T-helper 17 cell (primary cell): ENCODE data around the gene KCNE5. TPM values are rescaled to one million over a fixed set of nuclear protein-coding genes. Genes with fewer than 3 reads are reported as not detected.
"Not testable (repeated sequence)": the region's sequence is repeated elsewhere in the genome, so short reads cannot be mapped to it uniquely, and the experiment has no call there.

Source experiments
- ATAC-seq: fragments of 150-1000 bp; cut with Tn5 transposase; 2 replicates; pipeline ENCODE4 v1.10.0; 2021; ENCODE audit warnings: mild to moderate bottlenecking, moderate library complexity
- DNase-seq, 3 donors: peaks; one replicate each; pipeline versions ENCODE4 v3.0.0 to v3.0.0-alpha.2; 2020 to 2021
- H3K9me3 ChIP-seq: one replicate; pipeline ENCODE4 v1.7.0; 2013; ENCODE audit warnings: low read length, mild to moderate bottlenecking; ENCODE audit not compliant: control insufficient read depth, poor library complexity, severe bottlenecking
- H3K27ac Mint-ChIP-seq: one replicate; pipeline ENCODE4 v1.8.0; 2022; ENCODE audit warnings: mild to moderate bottlenecking, moderate library complexity, mixed read lengths
- H3K27me3 Mint-ChIP-seq: one replicate; pipeline ENCODE4 v1.8.0; 2022; ENCODE audit warnings: mixed read lengths
- H3K36me3 Mint-ChIP-seq: one replicate; pipeline ENCODE4 v1.8.0; 2022; ENCODE audit warnings: low read depth, mixed read lengths
- H3K4me1 Mint-ChIP-seq: one replicate; pipeline ENCODE4 v1.8.0; 2022; ENCODE audit warnings: mild to moderate bottlenecking, mixed read lengths
- H3K4me3 Mint-ChIP-seq: one replicate; pipeline ENCODE4 v1.8.0; 2022; ENCODE audit warnings: mild to moderate bottlenecking, moderate library complexity, mixed read lengths
- total RNA-seq, 4 donors: library from RNA in 2 of 4; stranded (reverse) in 2 of 4; gene quantifications; one replicate each; pipeline ENCODE4 v1.2.3 and lab custom pipeline; 2022 to 2026

The KCNE5 gene
- total RNA-seq, 2 donors from 2014 or later, result 0.29 TPM; not detected in 1

DNA sequence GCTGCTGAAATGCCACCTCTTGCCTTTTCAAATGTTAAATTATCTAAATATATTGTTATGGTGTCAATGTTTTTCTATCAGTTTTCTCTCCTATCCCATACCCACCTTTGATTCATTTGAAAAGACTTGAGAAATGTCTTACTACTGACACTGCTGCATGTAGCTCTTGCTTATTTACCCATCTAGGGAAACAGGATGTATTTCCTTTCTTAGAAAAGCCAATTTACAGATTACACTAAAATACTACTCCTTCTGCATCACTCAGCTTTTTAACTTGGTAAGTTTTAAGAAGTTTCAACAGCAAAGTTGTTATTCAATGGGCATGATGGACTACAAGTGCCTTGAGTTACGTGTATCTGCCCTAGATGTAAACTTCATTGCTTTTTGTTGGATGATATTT is 13.2 kb upstream of the KCNE5 start:
- no peak overlapping the region for H3K4me3 Mint-ChIP-seq
- H3K9me3 ChIP-seq, result no peaks in the 10 kb centered on the region
- no peaks in the 10 kb centered on the region for H3K4me1 Mint-ChIP-seq
- H3K27me3 Mint-ChIP-seq, result no peaks in the 10 kb centered on the region
- ATAC-seq (no peak), DNase-seq (no peak)
- no peak overlapping the region for H3K27ac Mint-ChIP-seq
- H3K36me3 Mint-ChIP-seq, result peaks cover 3% of the 10 kb centered on the region

DNA sequence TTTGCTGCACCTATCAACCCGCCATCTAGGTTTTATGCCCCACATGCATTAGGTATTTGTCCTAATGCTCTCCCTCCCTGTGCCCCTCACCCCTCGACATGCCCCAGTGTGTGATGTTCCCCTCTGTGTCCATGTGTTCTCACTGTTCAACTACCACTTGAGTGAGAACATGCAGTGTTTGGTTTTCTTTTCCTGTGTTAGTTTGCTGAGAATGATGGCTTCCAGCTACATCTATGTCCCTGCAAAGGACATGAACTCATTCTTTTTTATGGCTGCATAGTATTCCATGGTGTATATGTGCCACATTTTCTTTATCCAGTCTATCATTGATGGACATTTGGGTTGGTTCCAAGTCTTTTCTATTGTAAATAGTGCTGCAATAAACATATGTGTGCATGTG is 12.5 kb upstream of the KCNE5 start:
- H3K4me1 Mint-ChIP-seq, ATAC-seq, H3K9me3 ChIP-seq, H3K27ac Mint-ChIP-seq, DNase-seq, H3K4me3 Mint-ChIP-seq, H3K36me3 Mint-ChIP-seq, H3K27me3 Mint-ChIP-seq: not testable (repeated sequence)

DNA sequence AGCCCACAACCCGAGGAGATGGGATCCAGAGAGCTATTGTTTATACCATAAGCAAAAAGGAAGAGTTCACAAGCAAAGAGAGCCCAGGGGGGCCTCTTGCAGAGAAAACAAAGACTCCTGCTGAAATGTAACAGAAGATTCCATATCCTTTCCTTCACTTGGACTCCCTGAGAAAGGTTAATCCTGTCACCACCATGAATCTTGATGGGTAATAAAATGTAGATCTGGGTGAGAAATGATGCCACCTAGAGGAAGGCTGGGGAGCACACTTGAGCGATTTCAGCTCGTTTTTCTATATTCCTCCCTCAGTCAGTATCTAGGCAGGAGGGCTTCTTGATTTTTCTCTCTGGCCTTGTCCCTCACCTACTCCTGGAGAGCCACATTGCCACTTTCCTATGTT is 10.2 kb upstream of the KCNE5 start:
- DNase-seq (no peak), ATAC-seq (no peak)
- no peak overlapping the region for H3K4me3 Mint-ChIP-seq

DNA sequence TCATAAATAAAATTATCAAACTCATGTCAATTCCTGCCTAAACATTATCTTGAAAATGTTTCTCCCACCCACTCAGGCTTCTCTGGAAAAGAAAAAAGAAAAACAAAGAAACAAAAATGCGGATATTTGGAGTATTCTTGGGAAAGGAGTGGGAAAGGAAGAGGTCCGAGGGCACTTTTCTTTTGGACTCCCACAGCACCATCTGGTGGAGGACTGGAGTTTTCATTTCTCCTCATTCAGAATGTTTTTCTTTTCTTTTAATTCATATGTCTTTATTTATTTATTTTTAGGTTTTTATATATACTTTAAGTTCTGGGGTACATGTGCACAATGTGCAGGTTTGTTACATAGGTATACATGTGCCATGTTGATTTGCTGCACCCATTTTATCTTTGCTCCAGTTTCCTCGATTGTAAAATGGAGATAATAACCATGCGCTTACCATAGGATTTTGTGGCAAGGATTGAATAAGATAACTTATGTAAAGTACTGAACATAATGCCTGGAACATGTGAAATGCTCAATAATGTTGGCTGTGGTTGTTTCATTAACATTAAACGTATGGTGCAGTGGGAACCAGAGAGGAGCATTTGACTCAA is 8.0 kb upstream of the KCNE5 start:
- no peak for DNase-seq
- Mint-ChIP-seq H3K36me3 (no peaks in the 10 kb centered on the region), H3K27me3 (no peaks in the 10 kb centered on the region), H3K4me3 (no peak overlapping the region), H3K27ac (no peak overlapping the region), H3K4me1 (no peaks in the 10 kb centered on the region)
- no peak for ATAC-seq
- no peaks in the 10 kb centered on the region for H3K9me3 ChIP-seq

More for the DNA sequence above, 10.2 kb upstream of the KCNE5 start:
- H3K27me3 Mint-ChIP-seq, result no peaks in the 10 kb centered on the region
- no peak overlapping the region for H3K27ac Mint-ChIP-seq
- no peaks in the 10 kb centered on the region for H3K9me3 ChIP-seq
- H3K4me1 Mint-ChIP-seq, result no peaks in the 10 kb centered on the region
- peaks cover 3% of the 10 kb centered on the region for H3K36me3 Mint-ChIP-seq

DNA sequence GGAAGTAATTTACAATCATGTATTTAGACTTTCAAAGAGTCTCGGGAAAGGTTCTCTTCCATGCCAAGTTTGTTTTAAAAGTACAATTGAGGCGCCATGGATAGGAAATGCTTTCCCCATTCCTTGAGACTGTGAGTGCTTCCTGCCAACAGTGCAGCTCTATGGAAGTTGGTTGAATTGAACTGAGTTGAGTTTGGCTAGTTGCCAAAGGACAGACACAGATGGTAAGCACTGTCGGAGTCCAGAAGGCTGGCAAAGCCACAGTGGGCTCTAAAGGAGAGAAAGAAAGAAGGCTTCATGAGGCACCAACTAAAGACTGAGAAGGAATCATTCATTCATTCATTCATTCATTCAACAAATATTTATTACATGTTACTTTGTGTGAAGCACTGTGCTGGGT is 4.3 kb upstream of the KCNE5 start:
- no peak for ATAC-seq
- Mint-ChIP-seq H3K27ac (no peak overlapping the region), H3K4me1 (no peaks in the 10 kb centered on the region)

DNA sequence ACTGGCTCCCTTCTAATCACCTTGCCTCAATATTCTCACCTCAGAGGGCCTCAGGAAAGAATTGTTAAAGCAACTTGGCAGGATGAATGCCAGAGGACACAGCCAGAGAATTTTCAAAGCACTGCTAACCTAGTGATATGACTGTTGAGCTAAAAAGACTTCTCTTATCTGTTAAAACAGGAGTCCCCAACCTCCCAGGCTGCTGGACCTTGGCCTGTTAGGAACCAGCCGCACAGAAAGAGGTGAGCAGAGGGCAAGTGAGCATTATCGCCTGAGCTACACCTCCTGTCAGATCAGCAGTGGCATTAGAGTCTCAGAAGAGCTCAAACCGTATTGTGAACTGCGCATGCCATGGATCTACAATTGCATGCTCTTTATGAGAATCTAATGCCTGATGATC is 1.7 kb upstream of the KCNE5 start:
- peaks cover 2% of the 10 kb centered on the region for H3K36me3 Mint-ChIP-seq
- H3K27me3 Mint-ChIP-seq, result no peaks in the 10 kb centered on the region
- no peak overlapping the region for H3K4me3 Mint-ChIP-seq
- no peaks in the 10 kb centered on the region for H3K4me1 Mint-ChIP-seq
- no peak overlapping the region for H3K27ac Mint-ChIP-seq
- H3K9me3 ChIP-seq, result no peaks in the 10 kb centered on the region
- DNase-seq (no peak), ATAC-seq (no peak)

More for the DNA sequence above, 4.3 kb upstream of the KCNE5 start:
- no peaks in the 10 kb centered on the region for H3K36me3 Mint-ChIP-seq
- no peaks in the 10 kb centered on the region for H3K27me3 Mint-ChIP-seq
- no peak overlapping the region for H3K4me3 Mint-ChIP-seq
- no peak for DNase-seq
- H3K9me3 ChIP-seq, result no peaks in the 10 kb centered on the region

DNA sequence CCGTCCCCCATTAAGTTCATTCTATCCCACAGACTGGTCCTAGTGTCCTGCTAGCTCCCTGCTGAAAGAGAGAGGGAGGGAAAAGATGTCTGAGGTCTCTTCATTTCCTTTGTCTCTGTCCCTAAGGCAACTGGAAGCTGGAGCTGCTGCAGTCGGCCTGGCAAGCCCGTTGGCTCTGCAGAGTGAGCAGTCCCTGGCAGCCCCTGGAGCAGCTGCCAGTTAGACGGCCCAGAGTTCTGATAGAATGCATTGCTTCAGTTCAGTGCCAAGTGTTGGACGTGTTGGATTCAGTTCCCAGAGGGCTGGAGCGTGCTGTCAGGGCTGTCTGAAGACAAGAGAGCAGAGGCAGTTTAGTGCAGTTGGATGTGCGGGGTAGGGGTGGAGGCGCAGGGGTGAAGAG is 975 bp downstream of the KCNE5 start:
- H3K36me3 Mint-ChIP-seq, result peaks cover 2% of the 10 kb centered on the region
- no peak for DNase-seq
- no peak overlapping the region for H3K27ac Mint-ChIP-seq
- no peak overlapping the region for H3K4me3 Mint-ChIP-seq
- H3K27me3 Mint-ChIP-seq, result no peaks in the 10 kb centered on the region
- H3K9me3 ChIP-seq, result no peaks in the 10 kb centered on the region
- no peaks in the 10 kb centered on the region for H3K4me1 Mint-ChIP-seq
- no peak for ATAC-seq

DNA sequence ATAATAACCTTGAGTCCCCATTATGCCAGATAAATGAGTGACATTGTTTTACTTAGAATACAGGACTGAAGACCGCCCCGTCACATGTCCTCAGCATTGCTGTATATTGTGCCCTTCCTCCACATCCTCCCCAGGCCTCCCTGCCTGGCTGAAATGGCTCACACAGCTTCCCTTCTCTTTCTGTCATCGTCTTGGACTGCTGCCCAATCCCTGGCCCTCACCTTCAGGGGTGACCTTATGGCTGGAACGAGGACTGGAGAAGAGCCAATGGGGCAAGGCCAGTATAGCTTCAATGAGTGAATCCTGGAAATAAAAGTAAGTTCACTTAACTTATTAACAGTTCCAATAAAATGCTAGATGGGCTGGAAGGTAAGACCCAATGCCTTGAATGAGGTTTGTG is 2.7 kb downstream of the KCNE5 start:
- no peak for DNase-seq
- peaks cover 2% of the 10 kb centered on the region for H3K36me3 Mint-ChIP-seq
- no peak overlapping the region for H3K27ac Mint-ChIP-seq
- no peak for ATAC-seq
- no peaks in the 10 kb centered on the region for H3K27me3 Mint-ChIP-seq
- H3K9me3 ChIP-seq, result no peaks in the 10 kb centered on the region
- no peak overlapping the region for H3K4me3 Mint-ChIP-seq
- no peaks in the 10 kb centered on the region for H3K4me1 Mint-ChIP-seq

DNA sequence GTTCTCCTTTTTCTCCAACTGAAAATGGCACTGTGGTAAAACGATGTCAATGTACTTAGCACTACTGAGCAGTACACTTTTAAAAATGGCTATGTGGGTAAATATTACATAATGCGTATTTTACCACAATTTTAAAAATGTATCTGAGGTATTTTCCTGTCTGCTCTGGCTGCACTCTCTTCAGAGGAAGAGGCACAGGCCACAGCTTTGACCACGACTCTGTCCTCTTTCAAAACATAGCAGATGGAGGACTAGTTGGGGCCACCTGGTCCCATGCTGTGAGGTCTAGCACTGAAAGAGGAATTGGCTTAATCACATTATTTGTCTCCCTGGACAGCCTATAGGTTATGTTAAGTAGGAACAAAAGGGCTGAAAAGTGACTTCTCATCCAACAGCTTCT is 5.2 kb downstream of the KCNE5 start:
- H3K4me1 Mint-ChIP-seq, result no peaks in the 10 kb centered on the region
- H3K36me3 Mint-ChIP-seq, result peaks cover 2% of the 10 kb centered on the region
- no peak for DNase-seq
- no peak for ATAC-seq
- no peak overlapping the region for H3K4me3 Mint-ChIP-seq
- H3K9me3 ChIP-seq, result no peaks in the 10 kb centered on the region
- no peaks in the 10 kb centered on the region for H3K27me3 Mint-ChIP-seq
- no peak overlapping the region for H3K27ac Mint-ChIP-seq

DNA sequence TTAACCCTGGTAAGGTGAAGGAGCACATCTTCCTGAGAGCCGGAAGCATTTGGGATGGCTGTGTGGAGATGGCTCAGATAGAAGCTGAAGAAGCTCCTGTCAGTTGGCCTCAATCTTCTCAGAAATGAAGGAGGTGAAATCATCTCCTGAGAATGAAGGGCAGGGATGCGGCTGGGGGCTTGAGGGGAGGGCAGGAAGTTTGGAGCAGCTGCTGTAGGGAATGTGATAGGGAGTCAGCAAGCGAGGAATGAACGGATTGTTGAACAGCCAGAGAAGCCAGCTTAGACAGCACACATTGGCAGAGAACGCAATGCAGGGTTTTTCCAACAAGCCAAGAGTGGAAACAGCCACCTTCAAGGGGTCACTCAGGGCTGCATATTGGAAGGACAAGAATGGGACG is 10.0 kb downstream of the KCNE5 start:
- H3K36me3 Mint-ChIP-seq, result no peaks in the 10 kb centered on the region
- no peaks in the 10 kb centered on the region for H3K27me3 Mint-ChIP-seq
- H3K9me3 ChIP-seq, result no peaks in the 10 kb centered on the region
- no peak for DNase-seq
- no peak overlapping the region for H3K27ac Mint-ChIP-seq
- H3K4me1 Mint-ChIP-seq, result no peaks in the 10 kb centered on the region
- no peak for ATAC-seq
- H3K4me3 Mint-ChIP-seq, result no peak overlapping the region

DNA sequence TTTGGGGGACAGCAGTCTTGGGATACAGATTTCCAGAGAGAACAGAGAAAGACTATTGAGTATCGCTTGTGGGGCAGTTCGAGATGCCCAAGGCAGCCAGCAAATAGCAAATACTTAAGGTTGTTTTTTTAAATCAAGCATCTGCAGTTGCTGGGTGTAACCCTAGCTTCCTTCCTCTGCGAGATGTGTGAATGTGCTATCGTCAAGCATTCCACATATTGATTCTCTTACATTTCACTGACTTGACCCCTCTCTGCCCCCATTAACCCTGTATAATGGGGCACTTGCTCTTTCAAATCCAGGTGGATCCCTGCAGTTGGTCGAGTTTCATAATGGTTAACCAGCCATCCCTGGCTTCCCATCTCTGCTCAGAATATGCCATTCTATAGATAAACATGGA is 23.5 kb downstream of the KCNE5 start:
- no peak for DNase-seq
- ATAC-seq, result no peak
- no peaks in the 10 kb centered on the region for H3K9me3 ChIP-seq
- Mint-ChIP-seq H3K4me1 (peaks cover 4% of the 10 kb centered on the region), H3K4me3 (no peak overlapping the region), H3K36me3 (peaks cover 6% of the 10 kb centered on the region), H3K27ac (no peak overlapping the region), H3K27me3 (peaks cover 45% of the 10 kb centered on the region)

DNA sequence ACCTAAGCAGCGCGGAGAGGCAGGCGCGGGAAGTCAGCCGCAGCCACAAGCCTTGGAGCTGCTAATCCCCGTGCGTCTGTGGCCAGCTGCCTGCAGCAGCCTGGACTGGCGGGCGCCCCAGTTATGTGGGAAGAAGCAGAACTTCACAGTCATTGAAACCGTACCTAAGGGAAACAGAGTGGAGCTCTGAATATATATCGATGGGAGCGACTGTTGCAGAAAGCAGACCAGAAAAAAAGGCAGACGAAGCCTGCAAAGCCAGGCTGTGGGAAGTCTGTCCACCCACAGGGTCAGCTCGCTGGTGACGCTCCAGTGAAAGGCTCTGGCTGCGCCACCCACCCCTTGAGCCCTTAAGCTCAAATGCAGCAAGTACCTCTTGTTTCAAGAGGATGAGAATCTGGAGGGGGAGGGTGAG is 24.7 kb downstream of the KCNE5 start:
- H3K9me3 ChIP-seq, result no peaks in the 10 kb centered on the region
- H3K27me3 Mint-ChIP-seq, result peaks cover 45% of the 10 kb centered on the region
- H3K4me3 Mint-ChIP-seq, result no peak overlapping the region
- ATAC-seq (no peak), DNase-seq (no peak)
- no peak overlapping the region for H3K27ac Mint-ChIP-seq
- peaks cover 4% of the 10 kb centered on the region for H3K4me1 Mint-ChIP-seq
- peaks cover 6% of the 10 kb centered on the region for H3K36me3 Mint-ChIP-seq

DNA sequence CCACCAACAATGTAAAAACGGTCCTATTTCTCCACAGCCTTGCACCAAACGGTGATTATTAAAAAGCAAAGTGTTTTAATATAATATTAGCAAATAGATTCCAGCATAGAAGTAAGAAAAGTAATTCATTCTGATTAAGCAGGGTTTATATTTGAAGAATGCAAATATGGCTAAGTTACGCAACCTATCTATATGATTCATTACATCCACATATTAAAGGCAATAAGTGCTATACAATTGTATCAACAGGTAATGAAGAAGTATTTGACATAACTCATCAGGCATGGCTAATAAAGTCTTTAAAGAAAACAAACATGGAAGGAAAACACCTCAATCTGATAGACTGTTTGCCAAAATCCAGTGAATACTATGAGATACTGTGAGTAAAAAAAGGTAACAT is 29.0 kb downstream of the KCNE5 start:
- Mint-ChIP-seq H3K36me3 (peaks cover 4% of the 10 kb centered on the region), H3K27ac (no peak overlapping the region), H3K4me3 (no peak overlapping the region), H3K27me3 (peaks cover 10% of the 10 kb centered on the region), H3K4me1 (peaks cover 4% of the 10 kb centered on the region)
- DNase-seq, result no peak
- no peak for ATAC-seq
- no peaks in the 10 kb centered on the region for H3K9me3 ChIP-seq

DNA sequence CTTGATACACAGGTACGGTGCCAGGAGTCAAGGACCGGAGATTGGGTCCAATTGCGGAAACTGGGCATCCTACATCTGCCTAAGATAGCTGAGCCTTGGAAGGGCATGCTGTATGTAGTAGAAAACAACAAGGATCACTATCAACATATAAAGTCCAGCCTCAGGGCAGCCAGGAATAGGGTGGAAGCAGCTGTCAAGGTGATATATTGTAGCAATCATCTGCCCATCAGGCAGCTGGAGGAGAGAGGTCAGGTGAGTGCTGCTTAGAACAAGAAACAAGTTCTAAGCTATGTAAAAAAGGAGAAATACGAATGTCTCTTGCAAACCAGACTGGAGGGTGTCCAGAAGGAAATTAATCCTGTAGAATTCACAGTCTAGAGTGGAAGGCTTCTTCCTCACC is 34.8 kb downstream of the KCNE5 start:
- ATAC-seq, result no peak
- Mint-ChIP-seq H3K4me1 (no peaks in the 10 kb centered on the region), H3K27ac (no peak overlapping the region), H3K27me3 (peaks cover 8% of the 10 kb centered on the region), H3K36me3 (no peaks in the 10 kb centered on the region), H3K4me3 (no peak overlapping the region)
- no peaks in the 10 kb centered on the region for H3K9me3 ChIP-seq
- no peak for DNase-seq
